ENCODE measurements around the gene FLYWCH2.

DNA sequence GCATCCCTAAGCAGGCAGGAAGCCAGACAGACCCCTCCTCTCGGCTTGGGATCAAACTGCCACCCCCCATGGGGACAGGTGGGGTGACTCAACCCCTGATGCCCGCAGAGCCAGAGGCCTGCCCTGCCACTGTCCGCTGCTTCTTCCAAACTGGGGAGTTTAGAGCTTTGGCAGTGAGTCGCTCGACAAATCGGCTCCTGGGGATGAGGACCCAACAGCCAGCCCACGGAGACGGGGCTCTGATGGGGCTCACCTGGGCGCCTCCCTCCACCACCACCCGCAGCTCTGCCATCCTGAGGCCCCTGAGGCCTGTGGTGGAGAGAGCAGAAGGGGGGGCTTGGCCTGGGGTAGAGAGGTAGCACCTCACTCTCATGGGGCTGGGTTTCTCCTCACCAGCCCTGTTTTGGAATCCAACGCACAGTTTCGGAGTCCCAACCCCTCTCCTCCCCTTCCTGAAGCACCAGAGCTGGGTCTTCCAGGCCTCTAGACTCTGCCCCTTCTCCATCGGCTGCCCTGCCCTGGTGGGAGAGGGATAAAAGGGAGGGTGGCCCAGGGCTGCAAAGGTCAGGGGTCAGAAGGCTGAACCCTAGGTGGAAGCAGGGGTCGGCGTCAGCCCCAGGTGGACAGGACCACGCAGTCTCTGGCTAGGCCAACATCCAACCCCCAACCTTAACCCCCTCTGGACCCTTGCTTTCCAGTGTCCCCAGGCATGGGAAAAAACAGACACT, 30.8 kb upstream of the FLYWCH2 start:
- TF ChIP-seq, protein P1, sequence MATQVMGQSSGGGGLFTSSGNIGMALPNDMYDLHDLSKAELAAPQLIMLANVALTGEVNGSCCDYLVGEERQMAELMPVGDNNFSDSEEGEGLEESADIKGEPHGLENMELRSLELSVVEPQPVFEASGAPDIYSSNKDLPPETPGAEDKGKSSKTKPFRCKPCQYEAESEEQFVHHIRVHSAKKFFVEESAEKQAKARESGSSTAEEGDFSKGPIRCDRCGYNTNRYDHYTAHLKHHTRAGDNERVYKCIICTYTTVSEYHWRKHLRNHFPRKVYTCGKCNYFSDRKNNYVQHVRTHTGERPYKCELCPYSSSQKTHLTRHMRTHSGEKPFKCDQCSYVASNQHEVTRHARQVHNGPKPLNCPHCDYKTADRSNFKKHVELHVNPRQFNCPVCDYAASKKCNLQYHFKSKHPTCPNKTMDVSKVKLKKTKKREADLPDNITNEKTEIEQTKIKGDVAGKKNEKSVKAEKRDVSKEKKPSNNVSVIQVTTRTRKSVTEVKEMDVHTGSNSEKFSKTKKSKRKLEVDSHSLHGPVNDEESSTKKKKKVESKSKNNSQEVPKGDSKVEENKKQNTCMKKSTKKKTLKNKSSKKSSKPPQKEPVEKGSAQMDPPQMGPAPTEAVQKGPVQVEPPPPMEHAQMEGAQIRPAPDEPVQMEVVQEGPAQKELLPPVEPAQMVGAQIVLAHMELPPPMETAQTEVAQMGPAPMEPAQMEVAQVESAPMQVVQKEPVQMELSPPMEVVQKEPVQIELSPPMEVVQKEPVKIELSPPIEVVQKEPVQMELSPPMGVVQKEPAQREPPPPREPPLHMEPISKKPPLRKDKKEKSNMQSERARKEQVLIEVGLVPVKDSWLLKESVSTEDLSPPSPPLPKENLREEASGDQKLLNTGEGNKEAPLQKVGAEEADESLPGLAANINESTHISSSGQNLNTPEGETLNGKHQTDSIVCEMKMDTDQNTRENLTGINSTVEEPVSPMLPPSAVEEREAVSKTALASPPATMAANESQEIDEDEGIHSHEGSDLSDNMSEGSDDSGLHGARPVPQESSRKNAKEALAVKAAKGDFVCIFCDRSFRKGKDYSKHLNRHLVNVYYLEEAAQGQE (IDR thresholded peaks at IDR 0.05; ENCODE audit: insufficient read depth in 1 of 2, low read depth in 2 of 2, low read length in 2 of 2) = no peak
- TF ChIP-seq TAF1 (IDR thresholded peaks at IDR 0.05; ENCODE audit: borderline replicate concordance, insufficient read depth, low read length) (no peak), POLR2AphosphoS5 (IDR thresholded peaks at IDR 0.05; ENCODE audit: low read depth, low read length) (no peak)

All from PFSK-1 (cell line).